ENCODE measurements around the gene OTOF. TPM values are rescaled to one million over a fixed set of nuclear protein-coding genes. Genes with fewer than 3 reads are reported as not detected.

The OTOF gene
- total RNA-seq, 1 donor from 2014 or later, result not detected

Other genes with a start within 250 kb of the OTOF start
- 766 TPM for gene HADHA, start 233.5 kb downstream of the OTOF start, total RNA-seq
- 1,664 TPM for gene HADHB, start 233.2 kb downstream of the OTOF start, total RNA-seq
- gene SELENOI, start 132.0 kb downstream of the OTOF start, total RNA-seq, result 11.4 TPM
- gene ADGRF3, start 131.3 kb downstream of the OTOF start, total RNA-seq, result 0.56 TPM
- not detected for gene DRC1, start 76.2 kb downstream of the OTOF start, total RNA-seq
- not detected for gene CIB4, start 163.2 kb upstream of the OTOF start, total RNA-seq
- 2.7 TPM for gene KCNK3, start 214.6 kb upstream of the OTOF start, total RNA-seq